ENCODE measurements around the gene PIR.

PIR gene

GRCh38 chrX:15514279-15514678, 21.1 kb upstream of the PIR start:
- no peak for DNase-seq
- no peak overlapping the region for H3K4me2 ChIP-seq (ENCODE audit: insufficient read depth, low read length)
- H3K79me2 ChIP-seq (ENCODE audit: insufficient read depth, low read length), result no peaks in the 10 kb centered on the region
- H3K4me1 ChIP-seq (ENCODE audit: insufficient read depth, low read length), result no peaks in the 10 kb centered on the region
- no peak overlapping the region for H3K9ac ChIP-seq (ENCODE audit: low read depth, low read length)
- H4K20me1 ChIP-seq (ENCODE audit: insufficient read depth, low read length), result no peaks in the 10 kb centered on the region
- no peak overlapping the region for H2AFZ ChIP-seq (ENCODE audit: low read depth, low read length)
- no peak overlapping the region for H3K27ac ChIP-seq (ENCODE audit: low read length)
- no peaks in the 10 kb centered on the region for H3K9me3 ChIP-seq (ENCODE audit: insufficient read depth, low read length, severe bottlenecking)
- H3K36me3 ChIP-seq (ENCODE audit: insufficient read depth, low read length), result no peaks in the 10 kb centered on the region
- H3K4me3 ChIP-seq (ENCODE audit: low read depth in 1 of 2, low read length in 2 of 2), result no peak overlapping the region
- no peaks in the 10 kb centered on the region for H3K27me3 ChIP-seq (ENCODE audit: insufficient read depth, low read length, poor library complexity)
- ATAC-seq (ENCODE audit: insufficient read depth, low read depth), result no peak
- no peak for TF ChIP-seq CTCF (IDR thresholded peaks at IDR 0.05; ENCODE audit: borderline replicate concordance, extremely low read depth, low read length, poor library complexity, severe bottlenecking)
- TF ChIP-seq EZH2 (IDR thresholded peaks at IDR 0.05; ENCODE audit: borderline replicate concordance, low read depth, low read length, severe bottlenecking), result no peak

- H3K27ac ChIP-seq (ENCODE audit: low read length), result no peak overlapping the region
- no peaks in the 10 kb centered on the region for H3K36me3 ChIP-seq (ENCODE audit: insufficient read depth, low read length)
- no peaks in the 10 kb centered on the region for H3K4me1 ChIP-seq (ENCODE audit: insufficient read depth, low read length)
- H3K4me3 ChIP-seq (ENCODE audit: low read depth in 1 of 2, low read length in 2 of 2), result no peak overlapping the region
- no peak overlapping the region for H3K9ac ChIP-seq (ENCODE audit: low read depth, low read length)
- no peak for ATAC-seq (ENCODE audit: insufficient read depth, low read depth)
- H2AFZ ChIP-seq (ENCODE audit: low read depth, low read length), result no peak overlapping the region
- TF ChIP-seq CTCF (IDR thresholded peaks at IDR 0.05; ENCODE audit: borderline replicate concordance, extremely low read depth, low read length, poor library complexity, severe bottlenecking), result no peak
- TF ChIP-seq EZH2 (IDR thresholded peaks at IDR 0.05; ENCODE audit: borderline replicate concordance, low read depth, low read length, severe bottlenecking), result no peak
- no peak for DNase-seq
- H3K4me2 ChIP-seq (ENCODE audit: insufficient read depth, low read length), result no peak overlapping the region
- no peaks in the 10 kb centered on the region for H3K79me2 ChIP-seq (ENCODE audit: insufficient read depth, low read length)
- no peaks in the 10 kb centered on the region for H4K20me1 ChIP-seq (ENCODE audit: insufficient read depth, low read length)
- H3K27me3 ChIP-seq (ENCODE audit: insufficient read depth, low read length, poor library complexity), result no peaks in the 10 kb centered on the region
- H3K9me3 ChIP-seq (ENCODE audit: insufficient read depth, low read length, severe bottlenecking), result no peaks in the 10 kb centered on the region
Measured at GRCh38 chrX:15512401-15512965, 19.4 kb upstream of the PIR start.

GRCh38 chrX:15511563-15511962, 18.4 kb upstream of the PIR start:
- H3K4me1 ChIP-seq (ENCODE audit: insufficient read depth, low read length), result no peaks in the 10 kb centered on the region
- H3K4me3 ChIP-seq (ENCODE audit: low read depth in 1 of 2, low read length in 2 of 2), result no peak overlapping the region
- no peaks in the 10 kb centered on the region for H3K36me3 ChIP-seq (ENCODE audit: insufficient read depth, low read length)
- H3K27ac ChIP-seq (ENCODE audit: low read length), result no peak overlapping the region
- H3K4me2 ChIP-seq (ENCODE audit: insufficient read depth, low read length), result no peak overlapping the region
- H3K79me2 ChIP-seq (ENCODE audit: insufficient read depth, low read length), result no peaks in the 10 kb centered on the region
- DNase-seq, result no peak
- TF ChIP-seq EZH2 (IDR thresholded peaks at IDR 0.05; ENCODE audit: borderline replicate concordance, low read depth, low read length, severe bottlenecking), result no peak
- no peak for TF ChIP-seq CTCF (IDR thresholded peaks at IDR 0.05; ENCODE audit: borderline replicate concordance, extremely low read depth, low read length, poor library complexity, severe bottlenecking)
- H3K9ac ChIP-seq (ENCODE audit: low read depth, low read length), result no peak overlapping the region
- no peak for ATAC-seq (ENCODE audit: insufficient read depth, low read depth)
- no peaks in the 10 kb centered on the region for H3K9me3 ChIP-seq (ENCODE audit: insufficient read depth, low read length, severe bottlenecking)
- no peaks in the 10 kb centered on the region for H3K27me3 ChIP-seq (ENCODE audit: insufficient read depth, low read length, poor library complexity)
- H2AFZ ChIP-seq (ENCODE audit: low read depth, low read length), result no peak overlapping the region
- no peaks in the 10 kb centered on the region for H4K20me1 ChIP-seq (ENCODE audit: insufficient read depth, low read length)

- ATAC-seq (ENCODE audit: insufficient read depth, low read depth) (no peak), DNase-seq (no peak)
- H3K9ac ChIP-seq (ENCODE audit: low read depth, low read length), result no peak overlapping the region
- H2AFZ ChIP-seq (ENCODE audit: low read depth, low read length), result no peak overlapping the region
- H3K27me3 ChIP-seq (ENCODE audit: insufficient read depth, low read length, poor library complexity), result no peaks in the 10 kb centered on the region
- no peaks in the 10 kb centered on the region for H3K79me2 ChIP-seq (ENCODE audit: insufficient read depth, low read length)
- H3K4me2 ChIP-seq (ENCODE audit: insufficient read depth, low read length), result no peak overlapping the region
- no peak overlapping the region for H3K27ac ChIP-seq (ENCODE audit: low read length)
- H3K4me3 ChIP-seq (ENCODE audit: low read depth in 1 of 2, low read length in 2 of 2), result no peak overlapping the region
- H3K9me3 ChIP-seq (ENCODE audit: insufficient read depth, low read length, severe bottlenecking), result no peaks in the 10 kb centered on the region
- H4K20me1 ChIP-seq (ENCODE audit: insufficient read depth, low read length), result no peaks in the 10 kb centered on the region
- H3K4me1 ChIP-seq (ENCODE audit: insufficient read depth, low read length), result no peaks in the 10 kb centered on the region
- no peak for TF ChIP-seq CTCF (IDR thresholded peaks at IDR 0.05; ENCODE audit: borderline replicate concordance, extremely low read depth, low read length, poor library complexity, severe bottlenecking)
- no peak for TF ChIP-seq EZH2 (IDR thresholded peaks at IDR 0.05; ENCODE audit: borderline replicate concordance, low read depth, low read length, severe bottlenecking)
- no peaks in the 10 kb centered on the region for H3K36me3 ChIP-seq (ENCODE audit: insufficient read depth, low read length)
Measured at GRCh38 chrX:15509845-15510244, 16.7 kb upstream of the PIR start.
